GM19239 (cell line): ENCODE data around the gene CA5A.

ENCODE experiments used
- DNase-seq: peaks from one replicate; pipeline ENCODE4 v3.0.0; 2011; ENCODE audit warnings: low spot score; ENCODE audit not compliant: insufficient read length
- FAIRE-seq: peaks from 2 replicates; lab custom pipeline; 2011; peaks lifted over from hg19 to GRCh38; lab: Jason Lieb, UNC

CA5A gene

GRCh38 chr16:87842209-87842869, 94.0 kb downstream of the CA5A start:
- FAIRE-seq (no peak), DNase-seq (no peak)

GRCh38 chr16:87841340-87842208, 94.8 kb downstream of the CA5A start:
- DNase-seq, result no peak
- no peak for FAIRE-seq

- no peak for DNase-seq
Observed at GRCh38 chr16:87840271-87840978, 95.9 kb downstream of the CA5A start.

GRCh38 chr16:87839542-87840270, 96.6 kb downstream of the CA5A start:
- no peak for FAIRE-seq

More at GRCh38 chr16:87840271-87840978, 95.9 kb downstream of the CA5A start:
- no peak for FAIRE-seq

GRCh38 chr16:87838643-87839541, 97.4 kb downstream of the CA5A start:
- no peak for FAIRE-seq
- DNase-seq, result no peak

More at GRCh38 chr16:87839542-87840270, 96.6 kb downstream of the CA5A start:
- DNase-seq, result no peak
